Gastrocnemius medialis (tissue), 4 donors: ENCODE measurements around the gene TAF1C. TPM values are rescaled to one million over a fixed set of nuclear protein-coding genes. Genes with fewer than 3 reads are reported as not detected.
A peak's percentile ranks its signal among the peaks of the same experiment; 100 is the strongest.
"Not testable (repeated sequence)": the region's sequence is repeated elsewhere in the genome, so short reads cannot be mapped to it uniquely, and the experiment has no call there.

Experiments
- ATAC-seq, 2 donors: fragments of 150-250 bp; one replicate each; pipeline ENCODE4 v1.9.1; 2016
- DNase-seq, 2 donors: peaks; one replicate each; pipeline ENCODE4 v3.0.0-alpha.2; 2019
- H3K27ac ChIP-seq, 4 donors: fragments of 200-600 bp; sonication (generic); 1 replicate in 1 of 4; 2 replicates in 3 of 4; pipeline ENCODE4 v1.5.1; 2016 to 2018; ENCODE audit warnings: mild to moderate bottlenecking in 2 of 4, moderate library complexity in 1 of 4
- H3K27me3 ChIP-seq, 3 donors: fragments of 200-600 bp; sonication (generic) in 2 of 3; 1 replicate in 1 of 3; 2 replicates in 2 of 3; pipeline versions ENCODE4 v1.5.1 to v1.6.0; 2016 to 2019; ENCODE audit warnings: mild to moderate bottlenecking in 1 of 3, moderate library complexity in 1 of 3
- H3K36me3 ChIP-seq, 2 donors: fragments of 200-600 bp; sonication (generic) in 1 of 2; one replicate each; pipeline ENCODE4 v1.5.1; 2017 to 2018
- H3K4me1 ChIP-seq, 2 donors: fragments of 200-600 bp; sonication (generic) in 1 of 2; one replicate each; pipeline ENCODE4 v1.5.1; 2016 to 2017; ENCODE audit warnings: mild to moderate bottlenecking in 2 of 2
- H3K4me3 ChIP-seq, 4 donors: fragments of 200-600 bp; sonication (generic) in 3 of 4; 1 replicate in 1 of 4; 2 replicates in 3 of 4; pipeline ENCODE4 v1.5.1; 2016 to 2019; ENCODE audit warnings: mild to moderate bottlenecking in 2 of 4
- H3K9me3 ChIP-seq, 3 donors: fragments of 200-600 bp; sonication (generic) in 2 of 3; 1 replicate in 1 of 3; 2 replicates in 2 of 3; pipeline ENCODE4 v1.5.1; 2016 to 2019
- CTCF ChIP-seq, 5 experiments: fragments of 450-650 bp in 3 of 5; fragments of 200-600 bp in 2 of 5; sonication (generic) in 2 of 5; IDR thresholded peaks in 4 of 5; conservative IDR thresholded peaks in 1 of 5; 1 replicate in 4 of 5; 2 replicates in 1 of 5; pipeline ENCODE4 v1.5.1; 2016 to 2019; ENCODE audit warnings: antibody characterized with exemption in 5 of 5, mild to moderate bottlenecking in 3 of 5, moderate library complexity in 3 of 5
- POLR2A ChIP-seq, 2 donors: fragments of 450-650 bp; IDR thresholded peaks; one replicate each; pipeline ENCODE4 v1.6.1; 2017; ENCODE audit warnings: antibody characterized with exemption in 2 of 2, mild to moderate bottlenecking in 2 of 2, moderate library complexity in 2 of 2
- in situ Hi-C, 4 donors: fragments of 200-750 bp; cut with MboI; loops; one replicate each; pipeline versions ENCODE4 v1.15.0 to v1.8.0; 2017; ENCODE audit warnings: low sequenced_read_pairs in 4 of 4
- intact Hi-C: fragments of 100-400 bp; cut with DNase I; formaldehyde crosslinking; loops from one replicate; pipeline ENCODE4 v1.15.1; 2023; ENCODE audit warnings: low total_unique reads
- total RNA-seq, 4 donors: library from RNA; depleted of rRNA; stranded (reverse); fragments of >200 nt; gene quantifications; one replicate each; pipeline versions ENCODE4 v1.1.0 to v1.2.3, GENCODE V29; 2016

The TAF1C gene
- total RNA-seq, 4 donors from 2014 or later = 6.8 to 35.5 (median 12.3) TPM

- no peak for TF ChIP-seq CTCF (IDR thresholded peaks at IDR 0.05 in 4 of 5, conservative IDR thresholded peaks at IDR 0.05 in 1 of 5)
- TF ChIP-seq POLR2A (IDR thresholded peaks at IDR 0.05) = no peak
- Histone ChIP-seq H3K27ac (no peak overlapping the region), H3K36me3 (no peaks in the 10 kb centered on the region), H3K27me3 (no peaks in the 10 kb centered on the region), H3K4me3 (no peak overlapping the region), H3K9me3 (no peaks in the 10 kb centered on the region), H3K4me1 (peaks cover 0 to 3% of the 10 kb centered on the region in 2 donors)
- in situ Hi-C loops (no loop called here), intact Hi-C loops (no loop called here)
- DNase-seq (no peak), ATAC-seq (no peak)
Observed at GRCh38 chr16:84220851-84221250, 34.0 kb upstream of the TAF1C start.

- H3K36me3 ChIP-seq = no peaks in the 10 kb centered on the region
- intact Hi-C loops = no loop called here
- in situ Hi-C loops = no loop called here
- peaks cover 8 to 15% of the 10 kb centered on the region in 2 donors for H3K4me1 ChIP-seq
- TF ChIP-seq POLR2A (IDR thresholded peaks at IDR 0.05) (no peak), CTCF (IDR thresholded peaks at IDR 0.05 in 4 of 5, conservative IDR thresholded peaks at IDR 0.05 in 1 of 5) (no peak)
- H3K27me3 ChIP-seq = no peaks in the 10 kb centered on the region
- ATAC-seq = no peak
- H3K27ac ChIP-seq = no peak overlapping the region
- H3K9me3 ChIP-seq = no peaks in the 10 kb centered on the region
- no peak overlapping the region for H3K4me3 ChIP-seq
- DNase-seq = no peak
Observed at GRCh38 chr16:84218956-84219355, 32.1 kb upstream of the TAF1C start.

- Histone ChIP-seq H3K27me3 (no peaks in the 10 kb centered on the region), H3K4me3 (no peak overlapping the region), H3K27ac (no peak overlapping the region), H3K36me3 (no peaks in the 10 kb centered on the region), H3K4me1 (peaks cover 9 to 18% of the 10 kb centered on the region in 2 donors), H3K9me3 (no peaks in the 10 kb centered on the region)
- intact Hi-C loops (no loop called here), in situ Hi-C loops (no loop called here)
- ATAC-seq (no peak), DNase-seq (no peak)
- no peak for TF ChIP-seq POLR2A (IDR thresholded peaks at IDR 0.05)
Observed at GRCh38 chr16:84218176-84218823, 31.4 kb upstream of the TAF1C start.

- H3K27me3 ChIP-seq, in situ Hi-C loops, H3K36me3 ChIP-seq, H3K9me3 ChIP-seq, H3K4me3 ChIP-seq, H3K27ac ChIP-seq, intact Hi-C loops, DNase-seq, ATAC-seq: not testable (repeated sequence)
- H3K4me1 ChIP-seq = peaks cover 9 to 18% of the 10 kb centered on the region in 2 donors
Observed at GRCh38 chr16:84216144-84216543, 29.3 kb upstream of the TAF1C start.

GRCh38 chr16:84215531-84215930 is 28.7 kb upstream of the TAF1C start:
- H3K27ac ChIP-seq = peak overlapping the region in 2 of 4 donors; percentile 77 to 89
- no peaks in the 10 kb centered on the region for H3K27me3 ChIP-seq
- H3K9me3 ChIP-seq = no peaks in the 10 kb centered on the region
- no peak for DNase-seq
- H3K4me3 ChIP-seq = no peak overlapping the region
- no peaks in the 10 kb centered on the region for H3K36me3 ChIP-seq
- intact Hi-C loops (no loop called here), in situ Hi-C loops (no loop called here)
- peaks cover 9 to 18% of the 10 kb centered on the region in 2 donors for H3K4me1 ChIP-seq
- TF ChIP-seq CTCF (IDR thresholded peaks at IDR 0.05 in 4 of 5, conservative IDR thresholded peaks at IDR 0.05 in 1 of 5) (no peak), POLR2A (IDR thresholded peaks at IDR 0.05) (no peak)
- no peak for ATAC-seq
